Tibial artery (tissue), 4 donors: ENCODE results near the gene KISS1R.

ENCODE experiments used
- DNase-seq, 2 donors: peaks; one replicate each; pipeline ENCODE4 v3.0.0-alpha.2; 2019
- H3K27ac ChIP-seq, 2 donors: fragments of 200-600 bp; sonication (generic) in 1 of 2; 1 replicate in 1 of 2; 2 replicates in 1 of 2; pipeline ENCODE4 v1.5.1; 2018 to 2019; ENCODE audit warnings: mild to moderate bottlenecking in 1 of 2
- H3K27me3 ChIP-seq, 2 donors: fragments of 200-600 bp; sonication (generic) in 1 of 2; one replicate each; pipeline versions ENCODE4 v1.5.1 to v1.6.0; 2016 to 2019
- H3K36me3 ChIP-seq, 3 donors: fragments of 200-600 bp; sonication (generic) in 2 of 3; one replicate each; pipeline ENCODE4 v1.5.1; 2016 to 2019; ENCODE audit warnings: mild to moderate bottlenecking in 2 of 3
- H3K4me1 ChIP-seq, 4 donors: fragments of 200-600 bp; sonication (generic) in 2 of 4; 1 replicate in 3 of 4; 2 replicates in 1 of 4; pipeline ENCODE4 v1.5.1; 2016 to 2019
- H3K4me3 ChIP-seq, 2 donors: fragments of 200-600 bp; sonication (generic) in 1 of 2; 1 replicate in 1 of 2; 2 replicates in 1 of 2; pipeline ENCODE4 v1.5.1; 2018 to 2019; ENCODE audit warnings: mild to moderate bottlenecking in 2 of 2
- H3K9me3 ChIP-seq, 3 donors: fragments of 200-600 bp; sonication (generic) in 1 of 3; one replicate each; pipeline ENCODE4 v1.5.1; 2016 to 2019
- intact Hi-C: fragments of 100-400 bp; cut with DNase I; formaldehyde crosslinking; loops from one replicate; pipeline ENCODE4 v1.15.0; 2023; ENCODE audit warnings: low total_unique reads
- TF ChIP-seq, protein P1 (sequence below), 2 experiments: fragments of 200-600 bp in 1 of 2; fragments of 450-650 bp in 1 of 2; IDR thresholded peaks; one replicate each; pipeline ENCODE4 v1.5.1; 2017 to 2019; ENCODE audit warnings: antibody characterized with exemption in 2 of 2, mild to moderate bottlenecking in 1 of 2, moderate library complexity in 1 of 2

KISS1R gene

GRCh38 chr19:963486-963951, 46.4 kb downstream of the KISS1R start:
- H3K9me3 ChIP-seq, result no peaks in the 10 kb centered on the region
- no peak overlapping the region for H3K27ac ChIP-seq
- TF ChIP-seq, protein P1, sequence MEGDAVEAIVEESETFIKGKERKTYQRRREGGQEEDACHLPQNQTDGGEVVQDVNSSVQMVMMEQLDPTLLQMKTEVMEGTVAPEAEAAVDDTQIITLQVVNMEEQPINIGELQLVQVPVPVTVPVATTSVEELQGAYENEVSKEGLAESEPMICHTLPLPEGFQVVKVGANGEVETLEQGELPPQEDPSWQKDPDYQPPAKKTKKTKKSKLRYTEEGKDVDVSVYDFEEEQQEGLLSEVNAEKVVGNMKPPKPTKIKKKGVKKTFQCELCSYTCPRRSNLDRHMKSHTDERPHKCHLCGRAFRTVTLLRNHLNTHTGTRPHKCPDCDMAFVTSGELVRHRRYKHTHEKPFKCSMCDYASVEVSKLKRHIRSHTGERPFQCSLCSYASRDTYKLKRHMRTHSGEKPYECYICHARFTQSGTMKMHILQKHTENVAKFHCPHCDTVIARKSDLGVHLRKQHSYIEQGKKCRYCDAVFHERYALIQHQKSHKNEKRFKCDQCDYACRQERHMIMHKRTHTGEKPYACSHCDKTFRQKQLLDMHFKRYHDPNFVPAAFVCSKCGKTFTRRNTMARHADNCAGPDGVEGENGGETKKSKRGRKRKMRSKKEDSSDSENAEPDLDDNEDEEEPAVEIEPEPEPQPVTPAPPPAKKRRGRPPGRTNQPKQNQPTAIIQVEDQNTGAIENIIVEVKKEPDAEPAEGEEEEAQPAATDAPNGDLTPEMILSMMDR (IDR thresholded peaks at IDR 0.05), result no peak
- no peaks in the 10 kb centered on the region for H3K4me1 ChIP-seq
- intact Hi-C loops, result no loop called here
- H3K36me3 ChIP-seq, result peaks cover 0 to 37% (median 29%) of the 10 kb centered on the region in 3 donors
- peaks cover 0 to 3% of the 10 kb centered on the region in 2 donors for H3K27me3 ChIP-seq
- no peak overlapping the region for H3K4me3 ChIP-seq
- DNase-seq, result no peak

- Histone ChIP-seq H3K36me3 (peaks cover 0 to 43% (median 35%) of the 10 kb centered on the region in 3 donors), H3K4me3 (no peak overlapping the region), H3K27ac (no peak overlapping the region), H3K9me3 (no peaks in the 10 kb centered on the region), H3K4me1 (no peaks in the 10 kb centered on the region), H3K27me3 (peaks cover 0 to 3% of the 10 kb centered on the region in 2 donors)
- DNase-seq, result no peak
- intact Hi-C loops, result no loop called here
- TF ChIP-seq, protein P1 (IDR thresholded peaks at IDR 0.05), result no peak
Measured at GRCh38 chr19:964116-964520, 47.0 kb downstream of the KISS1R start.

DNA sequence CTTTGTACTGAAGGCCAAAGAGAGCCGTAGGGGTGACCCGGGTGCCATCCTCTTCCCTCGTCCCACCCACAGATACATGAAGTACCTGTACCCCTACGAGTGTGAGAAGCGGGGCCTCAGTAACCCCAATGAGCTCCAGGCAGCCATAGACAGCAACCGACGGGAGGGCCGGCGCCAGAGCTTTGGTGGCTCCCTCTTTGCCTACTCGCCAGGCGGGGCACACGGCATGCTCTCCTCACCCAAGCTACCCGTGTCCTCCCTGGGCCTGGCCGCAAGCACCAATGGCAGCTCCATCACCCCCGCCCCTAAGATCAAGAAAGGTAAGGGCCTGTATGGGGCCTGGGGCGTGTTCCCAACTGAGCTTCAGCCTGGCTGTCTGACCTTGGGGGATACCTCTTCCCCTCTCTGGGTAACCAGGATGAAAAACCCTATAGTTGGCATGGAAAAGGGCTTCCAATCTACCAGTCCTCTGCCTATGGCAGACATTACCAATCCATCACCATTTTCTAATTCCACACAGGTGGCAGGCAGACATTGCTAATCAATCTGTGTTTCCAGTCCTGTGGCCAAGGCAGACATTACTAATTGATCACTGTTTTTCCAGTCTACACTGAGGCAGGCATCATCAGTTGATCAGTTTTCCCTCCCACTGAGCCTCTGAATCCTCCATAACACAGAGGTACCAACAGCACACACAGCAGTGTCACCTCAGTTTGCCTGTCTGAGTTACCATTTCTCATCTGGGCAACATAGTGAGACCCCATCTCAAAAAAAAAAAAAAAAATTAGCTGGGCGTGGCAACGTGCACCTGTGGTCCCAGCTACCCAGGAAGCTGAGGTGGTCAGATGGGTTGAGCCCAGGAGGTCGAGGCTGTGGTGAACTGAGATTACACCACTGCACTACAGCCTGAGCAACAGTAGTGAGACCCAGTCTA, 47.9 kb downstream of the KISS1R start:
- DNase-seq, result no peak
- H3K4me1 ChIP-seq, result no peaks in the 10 kb centered on the region
- TF ChIP-seq, protein P1 (IDR thresholded peaks at IDR 0.05), result no peak
- H3K27ac ChIP-seq, result no peak overlapping the region
- peaks cover 0 to 50% (median 42%) of the 10 kb centered on the region in 3 donors for H3K36me3 ChIP-seq
- intact Hi-C loops, result no loop called here
- no peaks in the 10 kb centered on the region for H3K9me3 ChIP-seq
- no peak overlapping the region for H3K4me3 ChIP-seq
- H3K27me3 ChIP-seq, result peaks cover 0 to 3% of the 10 kb centered on the region in 2 donors

DNA sequence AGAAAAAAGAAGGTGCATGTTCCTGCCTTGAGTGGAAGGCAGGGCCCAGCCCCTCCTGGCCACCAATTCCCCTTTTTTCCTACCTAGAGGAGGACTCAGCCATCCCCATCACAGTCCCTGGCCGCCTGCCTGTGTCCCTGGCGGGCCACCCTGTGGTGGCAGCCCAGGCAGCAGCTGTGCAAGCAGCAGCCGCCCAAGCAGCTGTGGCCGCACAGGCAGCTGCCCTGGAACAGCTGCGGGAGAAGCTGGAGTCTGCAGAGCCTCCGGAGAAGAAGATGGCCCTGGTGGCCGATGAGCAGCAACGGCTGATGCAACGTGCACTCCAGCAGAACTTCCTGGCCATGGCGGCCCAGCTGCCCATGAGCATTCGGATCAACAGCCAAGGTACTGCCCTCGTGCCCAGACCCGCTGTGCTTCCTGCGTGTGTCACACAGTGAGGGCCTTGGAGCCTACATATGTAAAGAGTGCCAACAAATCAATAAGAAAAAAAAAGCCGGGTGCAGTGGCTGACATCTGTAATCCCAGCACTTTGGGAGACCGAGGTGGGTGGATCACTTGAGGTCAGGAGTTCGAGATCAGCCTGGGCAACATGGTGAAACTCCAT, 49.5 kb downstream of the KISS1R start:
- Histone ChIP-seq H3K27ac (no peak overlapping the region), H3K27me3 (no peaks in the 10 kb centered on the region), H3K9me3 (peaks cover 0 to 9% (median 5%) of the 10 kb centered on the region in 3 donors), H3K4me1 (no peaks in the 10 kb centered on the region), H3K36me3 (peaks cover 8 to 65% (median 57%) of the 10 kb centered on the region in 3 donors), H3K4me3 (no peak overlapping the region)
- DNase-seq, result no peak
- intact Hi-C loops, result no loop called here
- TF ChIP-seq, protein P1 (IDR thresholded peaks at IDR 0.05), result no peak
